GM21619 (cell line): ENCODE measurements around the gene G6PC2.
"Not testable (repeated sequence)": the region's sequence is repeated elsewhere in the genome, so short reads cannot be mapped to it uniquely, and the experiment has no call there.

Experiments used
- ATAC-seq: cut with Tn5 transposase; IDR thresholded peaks from one replicate; pipeline ENCODE4 v1.9.1; 2021; ENCODE audit not compliant: unreplicated experiment

Gene G6PC2

GRCh38 chr2:168903888-168904287 is 2.8 kb downstream of the G6PC2 start:
- no peak for ATAC-seq

DNA sequence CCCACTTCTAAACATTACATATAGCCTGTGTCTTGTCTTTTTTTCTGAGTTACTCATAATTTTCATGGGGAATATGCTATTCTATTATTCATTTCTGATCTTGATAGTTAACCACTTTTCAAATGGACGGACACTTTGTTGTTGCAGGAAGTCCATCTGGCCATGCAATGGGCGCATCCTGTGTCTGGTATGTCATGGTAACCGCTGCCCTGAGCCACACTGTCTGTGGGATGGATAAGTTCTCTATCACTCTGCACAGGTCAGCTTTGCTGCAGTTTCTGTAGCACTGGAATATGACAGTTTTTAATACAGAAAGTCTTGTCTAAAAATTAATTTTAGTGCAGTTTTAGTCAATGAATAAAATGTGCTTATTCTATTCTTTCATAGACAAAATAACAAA is 3.3 kb downstream of the G6PC2 start:
- no peak for ATAC-seq

GRCh38 chr2:168907940-168908662 is 7.0 kb downstream of the G6PC2 start:
- ATAC-seq, result no peak

GRCh38 chr2:168910330-168910729 is 9.2 kb downstream of the G6PC2 start:
- no peak for ATAC-seq

DNA sequence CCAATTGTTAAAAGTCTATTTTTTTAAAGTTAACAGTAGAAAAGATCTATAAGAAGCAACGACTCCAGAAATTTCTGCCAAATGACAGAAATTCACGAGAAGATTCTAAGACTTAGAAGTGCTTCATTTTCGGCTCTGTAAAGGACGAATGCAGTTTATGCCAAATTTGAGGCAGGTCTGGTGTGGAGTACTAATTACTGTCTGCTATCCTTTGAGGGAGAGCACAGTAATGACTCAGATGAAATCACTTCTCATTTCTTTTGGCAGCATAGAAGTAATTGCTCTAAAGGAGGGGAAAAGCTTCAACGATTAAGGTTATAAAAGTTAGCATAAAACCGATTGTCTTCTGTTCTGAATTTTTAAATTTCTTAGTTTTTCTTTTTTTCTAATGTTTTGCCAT is 11.4 kb downstream of the G6PC2 start:
- ATAC-seq, result no peak

- no peak for ATAC-seq
Observed at GRCh38 chr2:168912901-168913369, 11.8 kb downstream of the G6PC2 start.

DNA sequence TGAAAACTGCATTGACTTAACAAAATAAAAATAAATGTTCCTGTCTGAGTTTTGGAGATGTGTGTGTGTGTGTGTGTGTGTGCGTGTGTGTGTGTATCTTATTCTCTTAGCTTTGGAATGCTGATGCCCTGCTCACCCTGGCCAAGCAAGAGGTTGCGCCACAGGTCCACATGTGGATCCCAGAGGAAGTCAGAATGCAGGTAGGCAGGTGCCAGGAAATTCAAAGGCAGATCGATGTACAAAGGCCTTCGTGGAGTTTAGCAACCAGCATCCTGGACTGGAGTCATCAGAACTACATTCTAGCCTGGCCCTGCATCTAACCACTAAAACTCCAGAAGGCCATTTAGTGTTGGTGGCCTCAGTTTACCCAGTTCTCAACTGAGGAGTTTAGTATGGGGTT is 12.4 kb downstream of the G6PC2 start:
- no peak for ATAC-seq

- ATAC-seq, result no peak
Observed at GRCh38 chr2:168915441-168916330, 14.6 kb downstream of the G6PC2 start.

DNA sequence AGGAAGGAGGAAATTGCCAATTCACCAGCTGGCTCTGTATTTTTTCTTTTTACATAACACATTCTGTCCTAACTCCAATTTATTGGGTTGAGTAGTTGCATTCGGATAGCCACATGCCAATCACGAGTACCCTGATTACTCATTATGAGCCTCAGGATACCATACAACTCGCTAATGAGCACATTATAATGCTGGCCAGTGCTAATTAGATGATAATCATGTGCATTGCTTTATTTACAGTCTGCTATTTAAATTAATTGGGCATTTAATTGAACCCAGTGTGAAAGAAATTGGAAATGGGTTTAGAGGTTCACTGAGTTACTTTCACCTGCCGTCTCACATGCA is 15.2 kb downstream of the G6PC2 start:
- no peak for ATAC-seq

- ATAC-seq, result no peak
Observed at GRCh38 chr2:168920504-168921157, 19.5 kb downstream of the G6PC2 start.

DNA sequence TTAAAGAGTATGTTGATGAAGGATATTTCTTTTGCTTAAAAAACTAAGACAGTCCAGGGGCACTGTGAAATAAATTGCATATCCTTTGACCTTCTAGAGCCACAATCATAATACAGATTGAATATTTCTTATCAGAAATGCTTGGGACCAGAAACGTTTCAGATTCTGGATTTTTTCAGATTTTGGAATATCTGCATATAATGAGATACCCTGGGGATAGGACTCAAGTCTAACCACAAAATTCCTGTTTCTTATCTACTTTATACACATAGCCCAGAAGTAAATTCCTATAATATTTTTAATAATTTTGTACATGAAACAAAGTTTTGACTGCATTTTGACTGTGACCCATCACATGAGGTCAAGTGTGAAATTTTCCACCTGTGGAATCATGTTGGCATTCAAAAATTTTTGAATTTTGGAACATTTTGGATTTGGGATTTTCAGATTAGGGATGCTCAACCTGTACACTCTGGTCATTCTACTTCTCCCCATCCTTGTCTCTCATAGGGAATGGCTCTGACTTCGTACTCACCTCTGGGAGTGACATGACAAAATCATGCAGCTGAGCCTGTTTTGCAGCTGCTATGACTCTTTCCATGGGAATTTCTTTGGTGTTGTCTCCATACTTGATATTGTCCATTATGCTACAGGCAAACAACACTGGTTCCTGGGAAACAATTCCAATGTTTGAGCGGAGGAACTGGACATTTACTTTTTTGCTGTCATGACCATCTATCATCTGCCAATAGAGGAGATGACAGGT is 25.7 kb downstream of the G6PC2 start:
- no peak for ATAC-seq

GRCh38 chr2:168928113-168928831 is 27.2 kb downstream of the G6PC2 start:
- ATAC-seq, result no peak

GRCh38 chr2:168929031-168929430 is 27.9 kb downstream of the G6PC2 start:
- no peak for ATAC-seq

- ATAC-seq, result no peak
Observed at GRCh38 chr2:168930242-168930641, 29.2 kb downstream of the G6PC2 start.

DNA sequence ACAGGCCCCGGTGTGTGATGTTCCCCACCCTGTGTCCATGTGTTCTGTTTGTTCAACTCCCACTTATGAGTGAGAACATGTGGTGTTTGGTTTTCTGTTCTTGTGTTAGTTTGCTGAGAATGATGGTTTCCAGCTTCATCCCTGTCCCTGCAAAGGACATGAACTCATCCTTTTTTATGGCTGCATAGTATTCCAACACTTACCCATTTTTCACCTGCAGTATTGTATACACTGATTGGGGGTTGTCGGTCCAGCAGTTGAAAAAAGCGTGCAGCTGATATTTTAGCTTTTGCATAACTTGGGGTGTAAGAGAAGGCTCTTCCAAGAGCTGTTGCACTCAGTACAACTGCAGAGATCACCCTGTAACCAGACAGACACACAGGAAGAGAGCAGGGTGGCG is 31.1 kb downstream of the G6PC2 start:
- not testable (repeated sequence) for ATAC-seq

DNA sequence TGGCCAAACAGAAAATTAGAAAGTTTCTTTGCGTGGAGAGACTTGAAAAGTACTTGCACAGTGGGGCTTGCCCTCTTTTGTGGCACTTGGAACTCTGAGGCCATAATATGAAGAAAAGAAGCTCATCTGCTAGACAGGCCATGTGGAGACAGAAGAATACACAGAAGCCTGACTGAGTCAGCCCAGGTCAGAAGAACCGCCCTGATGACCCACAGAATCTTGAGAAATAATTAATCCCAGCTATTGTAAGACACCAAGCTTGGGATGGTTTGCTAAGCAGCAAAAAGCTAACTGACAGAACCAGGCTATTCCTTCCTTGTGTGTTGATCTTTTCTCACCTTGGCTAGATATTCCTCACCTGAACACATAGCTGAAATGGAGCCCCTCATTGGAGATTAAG is 33.7 kb downstream of the G6PC2 start:
- ATAC-seq, result no peak

DNA sequence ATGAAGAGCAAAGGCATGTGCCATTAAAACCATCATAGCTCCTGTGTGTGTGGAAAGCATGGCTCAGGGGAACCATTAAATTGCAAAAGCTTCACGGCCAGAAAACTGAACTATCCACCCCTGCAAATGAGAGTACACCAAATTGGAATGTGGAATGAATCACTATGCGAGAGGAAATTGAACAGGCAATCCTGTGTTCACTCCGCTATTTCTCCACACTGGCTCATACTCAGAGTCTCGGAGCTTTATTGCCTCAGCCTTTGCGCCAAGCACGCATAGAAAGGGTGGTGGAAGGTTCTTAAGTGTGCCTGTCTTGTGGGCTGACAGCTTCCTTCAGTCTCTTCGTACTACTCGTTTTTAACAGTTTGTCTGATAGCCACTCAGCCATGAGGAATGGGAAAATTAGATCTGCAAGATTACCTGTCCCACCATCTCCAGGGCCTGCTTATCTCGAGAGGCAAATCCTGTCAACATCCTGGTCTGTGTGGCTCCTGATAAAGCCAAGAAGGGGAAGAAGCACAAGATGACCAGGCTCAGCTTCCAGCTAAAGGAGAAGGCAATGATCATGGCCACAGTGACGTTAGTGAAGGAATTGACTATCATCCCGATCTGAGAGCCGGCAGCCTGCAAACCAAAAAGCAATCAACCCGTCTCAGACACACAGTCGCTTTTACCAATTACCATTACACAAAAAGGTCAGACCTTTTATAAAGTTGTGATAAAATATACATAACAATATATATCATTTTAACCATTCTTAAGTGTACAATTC is 34.9 kb downstream of the G6PC2 start:
- ATAC-seq, result no peak

- ATAC-seq, result no peak
Observed at GRCh38 chr2:168939061-168939460, 38.0 kb downstream of the G6PC2 start.

DNA sequence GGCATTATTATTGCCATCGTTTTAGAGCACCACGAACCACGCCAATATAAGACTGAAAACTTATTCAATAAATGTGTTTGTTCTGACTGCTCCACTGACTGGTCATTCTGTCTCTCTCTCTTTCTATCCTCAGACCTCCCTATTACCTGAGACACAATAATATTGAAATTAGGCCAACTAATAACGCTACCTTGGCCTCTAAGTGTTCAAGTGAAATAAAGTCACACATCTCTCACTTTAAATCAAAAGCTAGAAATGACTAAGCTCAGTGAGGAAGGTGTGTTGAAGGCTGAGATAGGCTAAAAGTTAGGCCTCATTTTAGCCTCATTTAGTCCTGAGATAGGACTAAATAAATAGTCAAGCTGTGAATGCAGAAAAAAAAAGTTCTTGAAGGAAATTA is 38.8 kb downstream of the G6PC2 start:
- peak; percentile 78 for ATAC-seq

GRCh38 chr2:168941297-168941696 is 40.2 kb downstream of the G6PC2 start:
- ATAC-seq, result no peak
